Measurements from ENCODE around the gene USP48.
A peak's percentile ranks its signal among the peaks of the same experiment; 100 is the strongest.

The USP48 gene

GRCh38 chr1:21687081-21687529 lies 95.8 kb downstream of the USP48 start:
- ChIA-PET CTCF (interaction anchor here (1.4 kb wide), 1 partner anchor 276 kb away, joined by 5 read pairs; no protein-coding TSS in a partner anchor), POLR2A (no interaction called here)
- H3K4me3 ChIP-seq (ENCODE audit: low read depth, low read length) = no peak overlapping the region
- H3K36me3 ChIP-seq (ENCODE audit: control insufficient read depth in 2 of 2, insufficient read depth in 1 of 2, low read length in 2 of 2) = peaks cover 25 to 84% of the 10 kb centered on the region in 2 experiments
- no peaks in the 10 kb centered on the region for H3K9me3 ChIP-seq (ENCODE audit: control insufficient read depth, insufficient read depth, low read depth, low read length)
- no peak overlapping the region for H3K27ac ChIP-seq (ENCODE audit: extremely low read depth, low read depth, low read length)
- no peaks in the 10 kb centered on the region for H3K4me1 ChIP-seq (ENCODE audit: control insufficient read depth, insufficient read depth, low read length)
- TF ChIP-seq ZNF354C (tag by site-specific recombination; IDR thresholded peaks at IDR 0.05; ENCODE audit: borderline replicate concordance, low read depth) (no peak), ATF2 (tag by site-specific recombination; IDR thresholded peaks at IDR 0.05; ENCODE audit: low read depth) (peak; percentile 5; the same call in 1 of the 2 replicates), ZNF138 (tag by site-specific recombination; IDR thresholded peaks at IDR 0.05; ENCODE audit: borderline replicate concordance) (no peak), GLIS2 (tag by site-specific recombination; IDR thresholded peaks at IDR 0.05) (no peak), ZBTB1 (tag by site-specific recombination; IDR thresholded peaks at IDR 0.05) (no peak), ZFP3 (tag by site-specific recombination; IDR thresholded peaks at IDR 0.05; ENCODE audit: low read depth) (no peak), ZNF18 (tag by site-specific recombination; IDR thresholded peaks at IDR 0.05) (no peak), ZNF274 (IDR thresholded peaks at IDR 0.05; ENCODE audit: low read length) (no peak), ZNF274 (tag by site-specific recombination; IDR thresholded peaks at IDR 0.05; ENCODE audit: borderline replicate concordance) (no peak)

- CTCF ChIA-PET = interaction anchor here (1.4 kb wide), 1 partner anchor 277 kb away, joined by 5 read pairs; no protein-coding TSS in a partner anchor
- TF ChIP-seq ZNF311 (tag by site-specific recombination; IDR thresholded peaks at IDR 0.05; ENCODE audit: borderline replicate concordance) (no peak), ZNF624 (tag by site-specific recombination; IDR thresholded peaks at IDR 0.05) (no peak), ZBTB1 (tag by site-specific recombination; IDR thresholded peaks at IDR 0.05) (no peak), ZNF121 (tag by site-specific recombination; IDR thresholded peaks at IDR 0.05) (no peak), SCRT2 (tag by site-specific recombination; IDR thresholded peaks at IDR 0.05) (no peak), ZNF654 (tag by site-specific recombination; IDR thresholded peaks at IDR 0.05; ENCODE audit: low read depth) (no peak), ZNF473 (tag by site-specific recombination; IDR thresholded peaks at IDR 0.05) (no peak), SP3 (tag by site-specific recombination; IDR thresholded peaks at IDR 0.05) (no peak), ZNF530 (tag by site-specific recombination; IDR thresholded peaks at IDR 0.05; ENCODE audit: low read depth) (no peak), ZNF214 (tag by site-specific recombination; IDR thresholded peaks at IDR 0.05; ENCODE audit: borderline replicate concordance) (no peak), ZNF707 (tag by site-specific recombination; IDR thresholded peaks at IDR 0.05) (no peak), ZSCAN30 (tag by site-specific recombination; IDR thresholded peaks at IDR 0.05) (no peak), ZNF350 (tag by site-specific recombination; IDR thresholded peaks at IDR 0.05) (no peak)
- Histone ChIP-seq H3K4me1 (ENCODE audit: control insufficient read depth, insufficient read depth, low read length) (no peaks in the 10 kb centered on the region), H3K36me3 (ENCODE audit: control insufficient read depth in 2 of 2, insufficient read depth in 1 of 2, low read length in 2 of 2) (peaks cover 17 to 85% of the 10 kb centered on the region in 2 experiments), H3K4me3 (ENCODE audit: low read depth, low read length) (no peak overlapping the region), H3K9me3 (ENCODE audit: control insufficient read depth, insufficient read depth, low read depth, low read length) (no peaks in the 10 kb centered on the region), H3K27ac (ENCODE audit: extremely low read depth, low read depth, low read length) (no peak overlapping the region)
- POLR2A ChIA-PET = no interaction called here
These were observed 96.8 kb downstream of the USP48 start for GRCh38 chr1:21685946-21686678.
